GM21381 (cell line): ENCODE measurements around the gene HP1BP3.
"Not testable (repeated sequence)": the region's sequence is repeated elsewhere in the genome, so short reads cannot be mapped to it uniquely, and the experiment has no call there.

ENCODE experiments used
- ATAC-seq: cut with Tn5 transposase; IDR thresholded peaks from one replicate; pipeline ENCODE4 v1.9.1; 2021; ENCODE audit warnings: mild to moderate bottlenecking, moderate library complexity; ENCODE audit not compliant: unreplicated experiment

Gene HP1BP3

GRCh38 chr1:20728371-20729154 lies 58.5 kb downstream of the HP1BP3 start:
- ATAC-seq: no peak

GRCh38 chr1:20727746-20728316 lies 59.3 kb downstream of the HP1BP3 start:
- ATAC-seq: no peak

GRCh38 chr1:20726932-20727745 lies 60.0 kb downstream of the HP1BP3 start:
- no peak for ATAC-seq

- ATAC-seq: no peak
Observed at GRCh38 chr1:20726118-20726911, 60.8 kb downstream of the HP1BP3 start.

GRCh38 chr1:20725189-20726117 lies 61.7 kb downstream of the HP1BP3 start:
- ATAC-seq: no peak

- ATAC-seq: no peak
Observed at GRCh38 chr1:20724364-20725188, 62.5 kb downstream of the HP1BP3 start.

GRCh38 chr1:20723537-20724363 lies 63.4 kb downstream of the HP1BP3 start:
- ATAC-seq: no peak

GRCh38 chr1:20723159-20723536 lies 64.0 kb downstream of the HP1BP3 start:
- no peak for ATAC-seq

GRCh38 chr1:20721117-20722061 lies 65.7 kb downstream of the HP1BP3 start:
- no peak for ATAC-seq

GRCh38 chr1:20720631-20721091 lies 66.4 kb downstream of the HP1BP3 start:
- no peak for ATAC-seq

GRCh38 chr1:20719871-20720620 lies 67.1 kb downstream of the HP1BP3 start:
- no peak for ATAC-seq

GRCh38 chr1:20719261-20719660 lies 67.8 kb downstream of the HP1BP3 start:
- no peak for ATAC-seq

- not testable (repeated sequence) for ATAC-seq
Observed at GRCh38 chr1:20718343-20718882, 68.7 kb downstream of the HP1BP3 start.

- ATAC-seq: peak; percentile 52
Observed at GRCh38 chr1:20717452-20718342, 69.4 kb downstream of the HP1BP3 start, which contains the start of gene KIF17. TSS of gene KIF17 (minus strand) at chr1:20718007. CDS start at chr1:20717706, 301 bp downstream.

- no peak for ATAC-seq
Observed at GRCh38 chr1:20716232-20716631, 70.9 kb downstream of the HP1BP3 start.
